Parathyroid adenoma (tissue), 2 donors: Measurements from ENCODE around the gene ADCY5.

Experiments
- H2AFZ ChIP-seq: fragments of 300-600 bp; sonication (generic); one replicate; pipeline ENCODE4 v1.7.0; 2017; ENCODE audit warnings: antibody characterized with exemption, mild to moderate bottlenecking
- H3K27ac ChIP-seq: fragments of 300-600 bp; sonication (generic); one replicate; pipeline ENCODE4 v1.7.0; 2017
- H3K27me3 ChIP-seq: fragments of 300-600 bp; sonication (generic); one replicate; pipeline ENCODE4 v1.7.0; 2017; ENCODE audit warnings: low read length; ENCODE audit not compliant: control insufficient read depth, insufficient read depth
- H3K36me3 ChIP-seq: fragments of 300-600 bp; sonication (generic); one replicate; pipeline ENCODE4 v1.7.0; 2017; ENCODE audit warnings: low read length; ENCODE audit not compliant: control insufficient read depth, insufficient read depth
- H3K4me1 ChIP-seq: fragments of 300-600 bp; sonication (generic); one replicate; pipeline ENCODE4 v1.7.0; 2017; ENCODE audit warnings: control low read depth
- H3K4me2 ChIP-seq: fragments of 300-600 bp; sonication (generic); one replicate; pipeline ENCODE4 v1.7.0; 2017; ENCODE audit warnings: low read length
- H3K4me3 ChIP-seq: fragments of 300-600 bp; sonication (generic); one replicate; pipeline ENCODE4 v1.7.0; 2017; ENCODE audit warnings: low read depth, low read length
- H3K79me2 ChIP-seq: fragments of 300-600 bp; sonication (generic); one replicate; pipeline ENCODE4 v1.7.0; 2017; ENCODE audit warnings: control low read depth
- H3K9ac ChIP-seq: fragments of 300-600 bp; sonication (generic); one replicate; pipeline ENCODE4 v1.7.0; 2017; ENCODE audit warnings: mild to moderate bottlenecking
- H3K9me3 ChIP-seq: fragments of 300-600 bp; sonication (generic); one replicate; pipeline ENCODE4 v1.7.0; 2017; ENCODE audit warnings: low read length; ENCODE audit not compliant: control insufficient read depth
- CTCF ChIP-seq: fragments of 300-600 bp; sonication (generic); IDR thresholded peaks from one replicate; pipeline ENCODE4 v1.7.0; 2017; ENCODE audit warnings: antibody characterized with exemption, mild to moderate bottlenecking
- donor health status: primary hyperparathyroidism.

The ADCY5 gene

GRCh38 chr3:123284399-123285010, 164.4 kb downstream of the ADCY5 start:
- no peaks in the 10 kb centered on the region for H3K36me3 ChIP-seq

GRCh38 chr3:123283657-123284398, 165.1 kb downstream of the ADCY5 start:
- Histone ChIP-seq H3K27ac (no peak overlapping the region), H3K4me2 (no peak overlapping the region), H3K36me3 (no peaks in the 10 kb centered on the region), H3K9me3 (no peaks in the 10 kb centered on the region), H3K4me3 (no peak overlapping the region), H3K27me3 (no peaks in the 10 kb centered on the region), H3K4me1 (no peaks in the 10 kb centered on the region), H3K9ac (no peak overlapping the region), H3K79me2 (no peaks in the 10 kb centered on the region), H2AFZ (no peak overlapping the region)
- TF ChIP-seq CTCF: no peak

More at GRCh38 chr3:123284399-123285010, 164.4 kb downstream of the ADCY5 start:
- no peak overlapping the region for H3K27ac ChIP-seq
- H3K4me2 ChIP-seq: no peak overlapping the region
- TF ChIP-seq CTCF: no peak
- no peaks in the 10 kb centered on the region for H3K79me2 ChIP-seq
- H3K4me1 ChIP-seq: no peaks in the 10 kb centered on the region
- no peak overlapping the region for H3K4me3 ChIP-seq
- no peak overlapping the region for H3K9ac ChIP-seq
- no peaks in the 10 kb centered on the region for H3K27me3 ChIP-seq
- no peaks in the 10 kb centered on the region for H3K9me3 ChIP-seq
- H2AFZ ChIP-seq: no peak overlapping the region

- Histone ChIP-seq H3K36me3 (no peaks in the 10 kb centered on the region), H3K79me2 (no peaks in the 10 kb centered on the region), H2AFZ (no peak overlapping the region), H3K27ac (no peak overlapping the region), H3K4me2 (no peak overlapping the region), H3K4me3 (no peak overlapping the region), H3K4me1 (no peaks in the 10 kb centered on the region), H3K27me3 (no peaks in the 10 kb centered on the region), H3K9ac (no peak overlapping the region), H3K9me3 (no peaks in the 10 kb centered on the region)
- TF ChIP-seq CTCF: no peak
Observed at GRCh38 chr3:123283074-123283473, 165.8 kb downstream of the ADCY5 start.

GRCh38 chr3:123282461-123282860, 166.4 kb downstream of the ADCY5 start:
- H3K9ac ChIP-seq: no peak overlapping the region
- no peak for TF ChIP-seq CTCF
- H3K4me2 ChIP-seq: no peak overlapping the region
- H3K79me2 ChIP-seq: no peaks in the 10 kb centered on the region
- H3K27me3 ChIP-seq: no peaks in the 10 kb centered on the region
- H3K4me3 ChIP-seq: no peak overlapping the region
- H3K4me1 ChIP-seq: no peaks in the 10 kb centered on the region
- H2AFZ ChIP-seq: no peak overlapping the region
- H3K27ac ChIP-seq: no peak overlapping the region
- H3K36me3 ChIP-seq: no peaks in the 10 kb centered on the region
- no peaks in the 10 kb centered on the region for H3K9me3 ChIP-seq
